ENCODE results near the gene SCFD2. TPM values are rescaled to one million over a fixed set of nuclear protein-coding genes. Genes with fewer than 3 reads are reported as not detected.

Gene SCFD2
- total RNA-seq, 1 donor from 2014 or later, result 25.6 TPM

Small RNAs within 50 kb of the gene (small RNA-seq; reads per million reads assigned to genes)
- not detected for gene RNU6-310P

Other genes starting within 250 kb of the SCFD2 start
- gene FIP1L1, start 11.6 kb upstream of the SCFD2 start, total RNA-seq, result 115 TPM
- gene LNX1, start 225.4 kb upstream of the SCFD2 start, total RNA-seq, result 52.9 TPM

Measured in occipital lobe (tissue), 2 donors.